A204.1 (cell line): ENCODE measurements around the gene CIB1.
"Not testable (repeated sequence)": the region's sequence is repeated elsewhere in the genome, so short reads cannot be mapped to it uniquely, and the experiment has no call there.

ENCODE experiments used
- FAIRE-seq: peaks from 2 replicates; lab custom pipeline; 2012; peaks lifted over from hg19 to GRCh38; lab: Jason Lieb, UNC

Gene CIB1

GRCh38 chr15:90233387-90234095 lies at the start of gene CIB1:
Gene CIB1 (minus strand): TSS chr15:90233941. CDS start chr15:90233885, 56 bp downstream.
- no peak for FAIRE-seq

- FAIRE-seq: not testable (repeated sequence)
Measured at GRCh38 chr15:90281637-90282036, 47.9 kb upstream of the CIB1 start.

GRCh38 chr15:90280743-90281142 lies 47.0 kb upstream of the CIB1 start:
- not testable (repeated sequence) for FAIRE-seq

- not testable (repeated sequence) for FAIRE-seq
Measured at GRCh38 chr15:90278467-90278866, 44.7 kb upstream of the CIB1 start.

- FAIRE-seq: no peak
Measured at GRCh38 chr15:90271459-90272166, 37.9 kb upstream of the CIB1 start.

GRCh38 chr15:90270502-90271150 lies 36.9 kb upstream of the CIB1 start:
- no peak for FAIRE-seq

GRCh38 chr15:90268415-90268814 lies 34.7 kb upstream of the CIB1 start:
- FAIRE-seq: no peak

GRCh38 chr15:90266485-90266884 lies 32.7 kb upstream of the CIB1 start:
- FAIRE-seq: no peak

GRCh38 chr15:90266061-90266431 lies 32.3 kb upstream of the CIB1 start:
- FAIRE-seq: no peak

GRCh38 chr15:90265271-90266060 lies 31.7 kb upstream of the CIB1 start, which contains the start of gene NGRN:
Gene NGRN (plus strand): TSS chr15:90265672. CDS start chr15:90265713, 41 bp downstream.
- no peak for FAIRE-seq

GRCh38 chr15:90264671-90265070 lies 30.9 kb upstream of the CIB1 start:
- no peak for FAIRE-seq

GRCh38 chr15:90262426-90262825 lies 28.7 kb upstream of the CIB1 start:
- FAIRE-seq: no peak

GRCh38 chr15:90261811-90262210 lies 28.1 kb upstream of the CIB1 start:
- no peak for FAIRE-seq

GRCh38 chr15:90260731-90261130 lies 27.0 kb upstream of the CIB1 start:
- FAIRE-seq: not testable (repeated sequence)

GRCh38 chr15:90259524-90259923 lies 25.8 kb upstream of the CIB1 start:
- FAIRE-seq: no peak

GRCh38 chr15:90257776-90258175 lies 24.0 kb upstream of the CIB1 start:
- FAIRE-seq: no peak

GRCh38 chr15:90249203-90249863 lies 15.6 kb upstream of the CIB1 start, which contains the start of gene TTLL13:
Gene TTLL13 (plus strand): TSS chr15:90249556. CDS start chr15:90250631, 1,075 bp downstream.
- no peak for FAIRE-seq

- no peak for FAIRE-seq
Measured at GRCh38 chr15:90248789-90249202, 15.1 kb upstream of the CIB1 start.

- FAIRE-seq: no peak
Measured at GRCh38 chr15:90243943-90244639, 10.3 kb upstream of the CIB1 start.

- no peak for FAIRE-seq
Measured at GRCh38 chr15:90241343-90242192, 7.8 kb upstream of the CIB1 start.
